Smooth muscle cell (in vitro differentiated cells): ENCODE data around the gene ELAPOR1. TPM values are rescaled to one million over a fixed set of nuclear protein-coding genes. Genes with fewer than 3 reads are reported as not detected.

Experiments used
- DNase-seq: peaks from one replicate; lab custom pipeline; 2025; ENCODE audit not compliant: unreplicated experiment; lab: John Stamatoyannopoulos, UW
- H2AFZ ChIP-seq: fragments of 200-600 bp; sonication (generic); 2 replicates; pipeline ENCODE4 v1.6.0; 2016; ENCODE audit warnings: antibody characterized with exemption, low read depth, mild to moderate bottlenecking
- H3F3A ChIP-seq: fragments of 200-600 bp; sonication (generic); 2 replicates; pipeline ENCODE4 v1.6.0; 2017; ENCODE audit warnings: antibody characterized with exemption, low read depth
- H3K27ac ChIP-seq: fragments of 200-600 bp; sonication (generic); 2 replicates; pipeline ENCODE4 v1.5.1; 2016; ENCODE audit warnings: low read depth, mild to moderate bottlenecking
- H3K27me3 ChIP-seq: fragments of 200-600 bp; sonication (generic); 2 replicates; pipeline ENCODE4 v1.6.1; 2016; ENCODE audit warnings: low read depth, mild to moderate bottlenecking
- H3K36me3 ChIP-seq: fragments of 200-600 bp; sonication (generic); 2 replicates; pipeline ENCODE4 v1.5.1; 2016; ENCODE audit warnings: low read depth
- H3K4me1 ChIP-seq: fragments of 200-600 bp; sonication (generic); 2 replicates; pipeline ENCODE4 v1.5.1; 2016; ENCODE audit warnings: low read depth
- H3K4me2 ChIP-seq: fragments of 200-600 bp; sonication (generic); 2 replicates; pipeline ENCODE4 v1.6.0; 2016; ENCODE audit warnings: mild to moderate bottlenecking
- H3K4me3 ChIP-seq: fragments of 200-600 bp; sonication (generic); 2 replicates; pipeline ENCODE4 v1.5.1; 2016; ENCODE audit warnings: mild to moderate bottlenecking
- H3K79me2 ChIP-seq: fragments of 200-600 bp; sonication (generic); 2 replicates; pipeline ENCODE4 v1.6.0; 2016; ENCODE audit warnings: low read depth, mild to moderate bottlenecking
- H3K9ac ChIP-seq: fragments of 200-600 bp; sonication (generic); 2 replicates; pipeline ENCODE4 v1.6.0; 2016; ENCODE audit warnings: low read depth
- H3K9me3 ChIP-seq: fragments of 200-600 bp; sonication (generic); replicated peaks from 2 replicates; pipeline ENCODE4 v1.5.1; 2016; ENCODE audit warnings: low read depth
- H4K20me1 ChIP-seq: fragments of 200-600 bp; sonication (generic); 2 replicates; pipeline ENCODE4 v1.6.0; 2016; ENCODE audit warnings: low read depth
- WGBS: methylation state at CpG from one replicate; pipeline ENCODE4 v1.1.7; 2016; ENCODE audit warnings: low lambda C conversion rate; 5-methylcytosine and 5-hydroxymethylcytosine counted together
- polyA plus RNA-seq: library from polyadenylated mRNA; unstranded; fragments of >200 nt; fragmentation: Nextera tagmentation; extraction: Ambion mirVana; gene quantifications from 2 replicates; pipeline ENCODE4 v1.2.1, GENCODE V29; 2016
- total RNA-seq: library from RNA; depleted of rRNA; stranded (reverse); fragments of >200 nt; gene quantifications from 2 replicates; pipeline ENCODE4 v1.2.3, GENCODE V29; 2014
- TF ChIP-seq, protein P1 (sequence below): fragments of 200-600 bp; sonication (generic); IDR thresholded peaks from 2 replicates; pipeline ENCODE4 v1.5.1; 2017; ENCODE audit warnings: borderline replicate concordance, mild to moderate bottlenecking, antibody characterized with exemption; ENCODE audit not compliant: insufficient read depth, poor library complexity, severe bottlenecking

Gene ELAPOR1
- total and polyA plus RNA-seq, 2 experiments from 2014 or later, result 3.5 TPM

DNA sequence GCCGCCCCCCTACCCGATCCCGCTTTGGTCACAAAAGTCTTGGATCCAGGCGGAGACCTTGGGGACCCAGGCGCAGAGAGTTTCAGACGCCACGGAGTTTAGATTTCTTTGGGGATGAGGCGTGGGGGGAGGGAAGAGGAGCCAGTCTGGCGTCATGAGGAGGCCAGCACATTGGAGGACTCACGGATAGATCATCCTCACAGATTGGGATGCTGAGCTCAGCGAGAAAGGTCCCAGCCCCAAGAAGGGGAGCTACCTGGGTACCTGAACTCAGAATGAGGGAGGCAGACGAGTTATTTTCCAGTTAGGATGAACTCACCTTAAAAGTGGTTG is 393 bp downstream of the ELAPOR1 start:
- H2AFZ ChIP-seq, result no peak overlapping the region

GRCh38 chr1:109115685-109116084 is 1.8 kb downstream of the ELAPOR1 start:
- Histone ChIP-seq H3K79me2 (no peaks in the 10 kb centered on the region), H3K4me3 (no peak overlapping the region), H3K27ac (no peak overlapping the region), H3K4me2 (no peak overlapping the region), H3K27me3 (peaks cover 44% of the 10 kb centered on the region), H3K9ac (no peak overlapping the region), H3F3A (no peaks in the 10 kb centered on the region), H3K9me3 (no peaks in the 10 kb centered on the region), H2AFZ (no peak overlapping the region), H4K20me1 (no peaks in the 10 kb centered on the region), H3K36me3 (no peaks in the 10 kb centered on the region), H3K4me1 (no peaks in the 10 kb centered on the region)
- no peak for DNase-seq
- WGBS, result 87% methylated on average over 2 of the region's 2 CpGs
- TF ChIP-seq, protein P1, sequence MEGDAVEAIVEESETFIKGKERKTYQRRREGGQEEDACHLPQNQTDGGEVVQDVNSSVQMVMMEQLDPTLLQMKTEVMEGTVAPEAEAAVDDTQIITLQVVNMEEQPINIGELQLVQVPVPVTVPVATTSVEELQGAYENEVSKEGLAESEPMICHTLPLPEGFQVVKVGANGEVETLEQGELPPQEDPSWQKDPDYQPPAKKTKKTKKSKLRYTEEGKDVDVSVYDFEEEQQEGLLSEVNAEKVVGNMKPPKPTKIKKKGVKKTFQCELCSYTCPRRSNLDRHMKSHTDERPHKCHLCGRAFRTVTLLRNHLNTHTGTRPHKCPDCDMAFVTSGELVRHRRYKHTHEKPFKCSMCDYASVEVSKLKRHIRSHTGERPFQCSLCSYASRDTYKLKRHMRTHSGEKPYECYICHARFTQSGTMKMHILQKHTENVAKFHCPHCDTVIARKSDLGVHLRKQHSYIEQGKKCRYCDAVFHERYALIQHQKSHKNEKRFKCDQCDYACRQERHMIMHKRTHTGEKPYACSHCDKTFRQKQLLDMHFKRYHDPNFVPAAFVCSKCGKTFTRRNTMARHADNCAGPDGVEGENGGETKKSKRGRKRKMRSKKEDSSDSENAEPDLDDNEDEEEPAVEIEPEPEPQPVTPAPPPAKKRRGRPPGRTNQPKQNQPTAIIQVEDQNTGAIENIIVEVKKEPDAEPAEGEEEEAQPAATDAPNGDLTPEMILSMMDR, result no peak

More for the DNA sequence above, 393 bp downstream of the ELAPOR1 start:
- Histone ChIP-seq H3K27me3 (peaks cover 44% of the 10 kb centered on the region), H3K4me3 (peak overlapping the region; percentile 50), H3K4me1 (no peaks in the 10 kb centered on the region), H3K4me2 (peak overlapping the region; percentile 86), H3F3A (no peaks in the 10 kb centered on the region), H3K79me2 (no peaks in the 10 kb centered on the region), H3K9ac (no peak overlapping the region), H3K9me3 (no peaks in the 10 kb centered on the region), H3K27ac (no peak overlapping the region), H4K20me1 (no peaks in the 10 kb centered on the region), H3K36me3 (no peaks in the 10 kb centered on the region)
- WGBS, result 8% methylated on average over 11 of the region's 12 CpGs
- TF ChIP-seq, protein P1, result no peak
- no peak for DNase-seq

DNA sequence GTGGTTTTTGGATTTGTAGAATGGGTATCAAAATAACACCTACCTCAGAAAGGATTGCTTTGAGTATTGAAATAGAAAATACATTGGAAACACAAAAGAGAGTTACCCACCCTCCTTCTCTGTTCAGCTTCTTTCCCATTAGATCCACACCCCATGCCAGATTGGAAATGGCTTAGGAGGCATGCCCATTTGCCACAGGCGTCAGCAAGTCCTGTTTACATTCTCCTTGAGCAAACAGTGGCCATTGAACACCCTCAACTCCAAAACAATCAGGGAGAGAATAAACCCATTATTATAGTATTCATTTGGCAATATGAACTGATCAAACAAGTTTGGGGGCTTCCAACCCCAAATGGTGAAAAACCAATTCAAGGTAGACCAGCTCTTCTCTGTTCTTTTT is 2.4 kb downstream of the ELAPOR1 start:
- Histone ChIP-seq H3K9ac (no peak overlapping the region), H3K36me3 (no peaks in the 10 kb centered on the region), H4K20me1 (no peaks in the 10 kb centered on the region), H2AFZ (no peak overlapping the region), H3K4me1 (no peaks in the 10 kb centered on the region), H3K4me2 (no peak overlapping the region), H3F3A (no peaks in the 10 kb centered on the region), H3K27ac (no peak overlapping the region), H3K4me3 (no peak overlapping the region), H3K9me3 (no peaks in the 10 kb centered on the region), H3K79me2 (no peaks in the 10 kb centered on the region), H3K27me3 (peaks cover 38% of the 10 kb centered on the region)
- WGBS, result 88% methylated on average over 1 of the region's 1 CpG
- no peak for DNase-seq
- TF ChIP-seq, protein P1, result no peak

- Histone ChIP-seq H3K9ac (no peak overlapping the region), H3K36me3 (no peaks in the 10 kb centered on the region), H3K27ac (no peak overlapping the region), H3K27me3 (peaks cover 31% of the 10 kb centered on the region), H4K20me1 (no peaks in the 10 kb centered on the region), H3K4me1 (no peaks in the 10 kb centered on the region), H3K79me2 (no peaks in the 10 kb centered on the region), H3K9me3 (no peaks in the 10 kb centered on the region), H3K4me3 (no peak overlapping the region), H3F3A (no peaks in the 10 kb centered on the region), H2AFZ (no peak overlapping the region), H3K4me2 (no peak overlapping the region)
- 89% methylated on average over 3 of the region's 3 CpGs for WGBS
- DNase-seq, result no peak
- TF ChIP-seq, protein P1, result no peak
These were observed 4.2 kb downstream of the ELAPOR1 start for GRCh38 chr1:109118089-109118488.
